Stimulated activated CD4-positive, alpha-beta T cell treated with anti-CD3 and anti-CD28 coated beads, Interleukin-2, amount 100 ng/mL, for 24 hours (primary cell): ENCODE measurements around the gene CLDN6.
"Not testable (repeated sequence)": the region's sequence is repeated elsewhere in the genome, so short reads cannot be mapped to it uniquely, and the experiment has no call there.

Experiments used
- DNase-seq, 2 donors: peaks; one replicate each; pipeline ENCODE4 v3.0.0-alpha.2; 2020

CLDN6 gene

GRCh38 chr16:3017794-3018506, at the start of gene CLDN6:
Gene CLDN6 (minus strand): TSS chr16:3018183. CDS start chr16:3016021, 2,162 bp downstream.
- DNase-seq = peak in 1 of 2 donors; percentile 46

- no peak for DNase-seq
These were observed 48.4 kb upstream of the CLDN6 start for GRCh38 chr16:3066440-3066748.

- DNase-seq = peak in 1 of 2 donors; percentile 42
These were observed 47.9 kb upstream of the CLDN6 start for GRCh38 chr16:3065742-3066439.

DNA sequence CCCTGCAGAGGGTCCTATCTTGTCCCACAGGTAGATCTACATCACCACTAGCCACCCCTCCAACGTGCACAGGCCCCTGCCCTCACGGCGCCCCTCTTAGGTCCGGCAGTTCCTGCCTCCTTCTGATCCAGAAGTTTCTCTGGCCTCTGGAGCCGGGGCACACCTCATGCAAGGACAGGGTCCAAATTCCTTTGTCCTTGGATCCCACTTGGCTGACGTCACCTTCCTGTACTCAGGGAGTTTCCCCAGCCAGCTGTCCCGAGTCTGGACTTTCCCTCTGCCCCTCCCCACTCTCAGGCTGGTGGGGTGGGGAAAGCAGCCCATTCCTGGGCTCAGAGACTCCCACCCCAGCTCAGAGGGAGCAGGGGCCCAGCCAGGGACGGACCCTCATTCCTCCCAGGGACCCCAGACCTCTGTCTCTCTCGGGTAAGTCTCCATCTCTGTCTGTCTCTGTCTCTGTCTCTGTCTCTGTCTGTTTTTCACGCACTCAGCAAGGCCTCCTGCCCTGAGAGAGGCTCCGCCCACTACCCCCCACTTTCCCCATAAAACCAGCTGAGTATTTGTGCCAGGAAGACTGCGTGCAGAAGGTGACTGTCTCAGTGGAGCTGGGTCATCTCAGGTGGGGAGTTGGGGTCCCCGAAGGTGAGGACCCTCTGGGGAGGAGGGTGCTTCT, 47.2 kb upstream of the CLDN6 start, which contains the start of gene IL32:
Gene IL32, plus strand, starts transcription at position 572 of the 673 bp plus-strand sequence. CDS start 172 bp downstream, outside the sequence.
- peak; percentile 77 to 81 for DNase-seq

GRCh38 chr16:3063625-3064386, 45.8 kb upstream of the CLDN6 start:
- DNase-seq = no peak

- DNase-seq = no peak
These were observed 44.6 kb upstream of the CLDN6 start for GRCh38 chr16:3062553-3062952.

GRCh38 chr16:3060339-3061127, 42.5 kb upstream of the CLDN6 start:
- no peak for DNase-seq

GRCh38 chr16:3059723-3060242, 41.8 kb upstream of the CLDN6 start:
- DNase-seq = no peak

- DNase-seq = peak; percentile 88 to 91
These were observed 41.2 kb upstream of the CLDN6 start for GRCh38 chr16:3059041-3059722.

DNA sequence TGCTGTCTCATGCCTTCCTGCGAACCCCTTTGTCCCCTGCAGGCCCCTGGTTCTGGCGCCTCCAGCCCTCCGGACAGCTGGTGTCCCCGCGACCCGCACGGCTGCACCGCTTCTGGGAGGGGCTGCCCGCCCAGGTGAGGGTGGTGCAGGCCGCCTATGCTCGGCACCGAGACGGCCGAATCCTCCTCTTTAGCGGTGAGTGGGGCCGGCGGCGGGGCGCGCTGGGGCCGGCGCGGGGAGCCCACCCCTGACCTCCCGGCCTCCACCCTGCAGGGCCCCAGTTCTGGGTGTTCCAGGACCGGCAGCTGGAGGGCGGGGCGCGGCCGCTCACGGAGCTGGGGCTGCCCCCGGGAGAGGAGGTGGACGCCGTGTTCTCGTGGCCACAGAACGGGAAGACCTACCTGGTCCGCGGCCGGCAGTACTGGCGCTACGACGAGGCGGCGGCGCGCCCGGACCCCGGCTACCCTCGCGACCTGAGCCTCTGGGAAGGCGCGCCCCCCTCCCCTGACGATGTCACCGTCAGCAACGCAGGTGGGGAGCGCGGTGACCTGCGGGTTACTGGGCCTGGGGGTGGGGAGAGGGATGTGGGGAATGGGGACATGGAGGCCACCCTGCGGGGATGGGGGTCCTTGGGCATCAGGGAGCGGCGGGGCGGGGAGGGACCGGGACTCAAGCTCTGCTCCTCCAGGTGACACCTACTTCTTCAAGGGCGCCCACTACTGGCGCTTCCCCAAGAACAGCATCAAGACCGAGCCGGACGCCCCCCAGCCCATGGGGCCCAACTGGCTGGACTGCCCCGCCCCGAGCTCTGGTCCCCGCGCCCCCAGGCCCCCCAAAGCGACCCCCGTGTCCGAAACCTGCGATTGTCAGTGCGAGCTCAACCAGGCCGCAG, 40.4 kb upstream of the CLDN6 start:
- peak; percentile 60 to 61 for DNase-seq

DNA sequence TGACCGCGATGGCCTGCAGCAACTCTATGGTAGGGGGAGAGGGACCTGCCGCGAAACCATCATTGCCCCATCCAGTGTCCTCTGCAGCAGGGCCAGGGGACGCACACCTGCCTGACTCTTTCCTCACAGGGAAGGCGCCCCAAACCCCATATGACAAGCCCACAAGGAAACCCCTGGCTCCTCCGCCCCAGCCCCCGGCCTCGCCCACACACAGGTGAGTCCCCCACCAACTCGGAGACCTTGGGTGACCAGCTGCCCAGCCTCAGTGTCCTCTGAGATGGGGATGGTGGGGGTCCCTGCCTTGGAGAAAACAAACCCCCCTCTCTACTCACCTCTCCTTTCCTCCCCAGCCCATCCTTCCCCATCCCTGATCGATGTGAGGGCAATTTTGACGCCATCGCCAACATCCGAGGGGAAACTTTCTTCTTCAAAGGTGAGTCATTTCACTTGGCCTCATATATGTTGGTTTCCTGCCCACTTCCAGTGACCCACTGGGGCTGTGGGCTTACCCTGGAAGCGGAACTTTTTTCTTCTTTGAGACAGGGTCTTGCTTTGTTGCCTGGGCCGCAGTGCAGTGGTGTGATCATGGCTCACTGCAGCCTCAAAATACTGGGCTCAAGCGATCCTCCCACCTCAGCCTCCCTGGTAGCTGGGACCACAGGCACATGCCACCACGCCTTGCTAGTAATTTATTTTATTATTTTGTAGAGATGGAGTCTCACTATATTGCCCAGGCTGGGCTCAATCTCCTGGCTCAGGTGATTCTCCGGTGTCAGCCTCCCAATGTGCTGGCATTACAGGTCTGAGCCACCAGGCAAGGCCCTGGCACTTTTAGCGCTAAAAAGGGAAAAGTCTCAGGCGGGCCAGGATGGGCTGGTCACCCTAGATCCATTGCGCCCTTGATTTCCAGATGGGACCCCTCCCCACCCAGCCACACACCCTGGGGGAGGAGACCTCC, 39.5 kb upstream of the CLDN6 start:
- no peak for DNase-seq

- no peak for DNase-seq
These were observed 38.6 kb upstream of the CLDN6 start for GRCh38 chr16:3056336-3057180.

- DNase-seq = not testable (repeated sequence)
These were observed 37.7 kb upstream of the CLDN6 start for GRCh38 chr16:3055734-3056115.

GRCh38 chr16:3054965-3055733, 37.2 kb upstream of the CLDN6 start:
- no peak for DNase-seq

- not testable (repeated sequence) for DNase-seq
These were observed 35.3 kb upstream of the CLDN6 start for GRCh38 chr16:3053330-3053710.

DNA sequence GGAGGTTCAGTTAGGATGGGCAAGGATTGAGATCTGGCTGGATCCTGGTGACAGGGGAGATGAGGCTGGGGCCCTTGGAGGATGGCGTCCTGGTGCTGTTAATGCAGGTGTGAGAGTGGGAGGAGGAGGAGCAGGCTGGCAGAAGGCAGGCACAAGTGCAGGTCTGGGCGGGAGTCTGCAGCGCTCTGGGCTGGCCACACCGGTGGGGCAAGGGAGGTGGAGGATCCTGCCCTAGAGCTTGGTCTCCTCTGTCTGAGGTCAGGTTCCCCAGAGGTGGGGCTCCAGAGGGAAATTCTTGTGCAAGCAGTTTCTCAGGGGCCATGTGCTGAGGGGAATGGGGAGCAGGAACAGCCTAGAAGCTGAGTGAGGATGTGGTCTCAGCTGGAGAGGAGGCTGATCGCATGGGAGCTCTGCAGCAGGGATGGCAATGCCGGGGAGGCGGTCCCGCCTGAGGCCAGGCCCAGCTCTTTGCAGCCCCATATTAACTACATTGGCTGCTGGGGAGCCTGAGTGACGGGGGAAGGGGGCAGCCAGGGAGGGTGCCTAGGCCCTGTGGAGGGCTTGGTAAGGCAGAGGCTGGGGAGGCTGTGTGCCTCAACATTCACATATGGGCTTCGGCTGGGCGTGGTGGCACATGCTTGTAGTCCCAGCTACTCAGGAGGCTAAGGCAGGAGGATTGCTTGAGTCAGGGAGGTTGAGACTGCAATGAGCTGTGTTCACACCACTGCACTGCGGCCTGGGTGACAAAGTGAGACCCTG, 34.8 kb upstream of the CLDN6 start:
- not testable (repeated sequence) for DNase-seq

DNA sequence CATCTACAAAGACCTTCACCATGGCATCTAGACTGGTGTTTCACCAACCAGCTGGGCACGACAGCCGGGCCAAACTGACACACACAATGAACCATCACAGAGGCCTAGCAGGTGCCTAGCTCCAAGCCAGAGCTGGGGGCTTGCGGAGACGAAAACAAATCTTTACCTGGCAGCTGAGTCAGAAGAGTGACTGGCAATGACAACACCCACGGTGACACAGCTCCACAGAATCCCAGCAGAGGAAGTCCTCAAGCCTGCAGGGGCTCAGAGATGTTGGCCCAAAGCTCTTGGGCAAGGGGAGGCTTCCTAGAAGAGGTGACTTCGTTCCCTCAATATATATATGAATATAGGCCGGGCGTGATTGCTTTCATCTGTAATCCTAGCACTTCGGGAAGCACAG, 33.5 kb upstream of the CLDN6 start:
- DNase-seq = no peak
